Left ventricle myocardium inferior (tissue), 1 donor: ENCODE results near the gene NANOS3. TPM values are rescaled to one million over a fixed set of nuclear protein-coding genes. Genes with fewer than 3 reads are reported as not detected.

Experiments used
- DNase-seq: peaks from one replicate; pipeline ENCODE4 v3.0.0-alpha.2; 2020
- H3K27ac ChIP-seq: fragments of 200-600 bp; replicated peaks from 2 replicates; pipeline ENCODE4 v1.8.0; 2021
- H3K27me3 ChIP-seq: fragments of 200-600 bp; 2 replicates; pipeline ENCODE4 v1.8.0; 2021; ENCODE audit warnings: low read depth
- H3K36me3 ChIP-seq: fragments of 200-600 bp; 2 replicates; pipeline ENCODE4 v1.8.0; 2021
- H3K4me1 ChIP-seq: fragments of 200-600 bp; 2 replicates; pipeline ENCODE4 v1.8.0; 2021
- H3K4me3 ChIP-seq: fragments of 200-600 bp; 2 replicates; pipeline ENCODE4 v1.8.0; 2021; ENCODE audit warnings: mild to moderate bottlenecking, moderate library complexity
- H3K9me3 ChIP-seq: fragments of 200-600 bp; replicated peaks from 2 replicates; pipeline ENCODE4 v1.8.0; 2021
- intact Hi-C: fragments of 100-400 bp; cut with micrococcal nuclease; formaldehyde crosslinking; loops from one replicate; pipeline ENCODE4 v1.11.0; 2022
- total RNA-seq: library from RNA; stranded (reverse); fragmentation: NEBNext Ultra II Directional; extraction: Animal tissue kit (Norgen Biotek cat#: 25700); gene quantifications from one replicate; pipeline ENCODE4 v1.2.1, GENCODE V29; 2021
- TF ChIP-seq, protein P1 (sequence below): fragments of 200-600 bp; IDR thresholded peaks from 2 replicates; pipeline ENCODE4 v1.8.0; 2021; ENCODE audit warnings: antibody characterized with exemption, mild to moderate bottlenecking, borderline replicate concordance
- donor health status: DM: no; HTN: yes; CAD: no; lungs with severe emphysema.

NANOS3 gene
- total RNA-seq, 1 donor from 2014 or later: 1.3 TPM

DNA sequence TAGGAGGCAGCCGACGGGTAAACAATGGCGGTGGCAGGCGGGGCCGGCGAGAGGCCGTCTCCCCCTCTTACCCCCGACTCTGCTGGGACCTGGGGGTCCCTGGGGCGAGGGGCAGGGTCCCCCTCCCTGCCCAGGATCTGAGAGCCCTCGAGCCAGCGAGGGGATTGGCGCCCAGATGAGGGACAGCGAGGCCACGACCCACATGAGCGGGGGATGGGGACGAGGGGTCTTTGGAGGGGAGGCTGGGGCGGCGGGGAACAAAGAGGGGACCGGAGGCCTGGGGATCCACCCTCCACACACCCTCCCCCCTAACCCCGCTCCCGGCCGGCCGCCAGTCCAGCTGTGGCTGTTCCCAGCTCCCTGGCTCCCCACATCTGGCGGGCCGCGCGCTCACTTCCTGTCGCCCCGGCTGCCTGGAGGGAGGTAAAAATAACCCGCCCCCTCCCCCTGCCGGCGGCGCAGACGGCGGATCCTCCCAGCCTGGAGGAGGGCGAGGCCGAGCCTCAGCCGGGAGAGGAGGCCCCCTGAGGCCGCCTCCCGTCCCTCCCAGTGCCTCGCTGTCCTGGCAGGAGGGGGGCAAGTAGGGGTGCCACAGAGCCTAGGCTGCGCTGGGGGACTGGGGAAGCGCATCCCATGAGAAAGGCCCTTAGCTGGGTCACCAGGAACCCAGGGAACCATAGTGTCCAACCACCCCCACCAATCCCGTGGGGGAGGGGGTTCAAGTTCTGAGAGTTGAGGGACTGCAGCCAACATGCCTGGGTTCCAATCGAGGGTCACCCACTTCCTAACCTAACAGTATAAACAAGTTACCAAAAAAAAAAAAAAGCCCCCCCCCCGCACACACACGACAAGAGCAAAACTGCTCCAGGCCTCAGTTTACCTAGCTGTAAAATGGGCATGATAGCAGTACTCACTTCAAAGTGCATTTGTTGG, 29.3 kb upstream of the NANOS3 start:
- H3K36me3 ChIP-seq: no peaks in the 10 kb centered on the region
- DNase-seq: peak; percentile 98
- peaks cover 82% of the 10 kb centered on the region for H3K4me1 ChIP-seq
- TF ChIP-seq, protein P1, sequence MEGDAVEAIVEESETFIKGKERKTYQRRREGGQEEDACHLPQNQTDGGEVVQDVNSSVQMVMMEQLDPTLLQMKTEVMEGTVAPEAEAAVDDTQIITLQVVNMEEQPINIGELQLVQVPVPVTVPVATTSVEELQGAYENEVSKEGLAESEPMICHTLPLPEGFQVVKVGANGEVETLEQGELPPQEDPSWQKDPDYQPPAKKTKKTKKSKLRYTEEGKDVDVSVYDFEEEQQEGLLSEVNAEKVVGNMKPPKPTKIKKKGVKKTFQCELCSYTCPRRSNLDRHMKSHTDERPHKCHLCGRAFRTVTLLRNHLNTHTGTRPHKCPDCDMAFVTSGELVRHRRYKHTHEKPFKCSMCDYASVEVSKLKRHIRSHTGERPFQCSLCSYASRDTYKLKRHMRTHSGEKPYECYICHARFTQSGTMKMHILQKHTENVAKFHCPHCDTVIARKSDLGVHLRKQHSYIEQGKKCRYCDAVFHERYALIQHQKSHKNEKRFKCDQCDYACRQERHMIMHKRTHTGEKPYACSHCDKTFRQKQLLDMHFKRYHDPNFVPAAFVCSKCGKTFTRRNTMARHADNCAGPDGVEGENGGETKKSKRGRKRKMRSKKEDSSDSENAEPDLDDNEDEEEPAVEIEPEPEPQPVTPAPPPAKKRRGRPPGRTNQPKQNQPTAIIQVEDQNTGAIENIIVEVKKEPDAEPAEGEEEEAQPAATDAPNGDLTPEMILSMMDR: peak; percentile 48
- H3K4me3 ChIP-seq: peak overlapping the region; percentile 67
- no peaks in the 10 kb centered on the region for H3K27me3 ChIP-seq
- no peaks in the 10 kb centered on the region for H3K9me3 ChIP-seq
- intact Hi-C loops: no loop called here
- peak overlapping the region; percentile 99 for H3K27ac ChIP-seq

DNA sequence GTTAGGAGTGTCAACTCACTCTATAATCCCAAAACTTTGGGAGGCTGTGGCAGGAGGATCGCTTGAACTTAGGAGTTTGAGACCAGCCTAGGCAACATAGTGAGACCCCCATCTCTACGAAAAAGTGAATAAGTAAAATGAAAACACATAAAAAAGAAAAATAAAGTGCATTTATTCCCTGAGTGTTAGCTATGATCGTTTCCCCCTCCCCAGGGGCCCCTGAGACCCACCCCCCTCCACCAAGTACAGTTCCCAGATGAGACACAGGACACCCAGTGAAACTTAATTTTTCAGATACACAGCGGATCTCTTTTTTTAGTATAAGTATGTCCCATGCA, 28.6 kb upstream of the NANOS3 start:
- H3K27ac ChIP-seq: peak overlapping the region; percentile 99
- no peaks in the 10 kb centered on the region for H3K27me3 ChIP-seq
- no peaks in the 10 kb centered on the region for H3K36me3 ChIP-seq
- H3K4me1 ChIP-seq: peaks cover 78% of the 10 kb centered on the region
- TF ChIP-seq, protein P1: no peak
- no peak overlapping the region for H3K4me3 ChIP-seq
- no peak for DNase-seq
- H3K9me3 ChIP-seq: no peaks in the 10 kb centered on the region
- intact Hi-C loops: no loop called here

DNA sequence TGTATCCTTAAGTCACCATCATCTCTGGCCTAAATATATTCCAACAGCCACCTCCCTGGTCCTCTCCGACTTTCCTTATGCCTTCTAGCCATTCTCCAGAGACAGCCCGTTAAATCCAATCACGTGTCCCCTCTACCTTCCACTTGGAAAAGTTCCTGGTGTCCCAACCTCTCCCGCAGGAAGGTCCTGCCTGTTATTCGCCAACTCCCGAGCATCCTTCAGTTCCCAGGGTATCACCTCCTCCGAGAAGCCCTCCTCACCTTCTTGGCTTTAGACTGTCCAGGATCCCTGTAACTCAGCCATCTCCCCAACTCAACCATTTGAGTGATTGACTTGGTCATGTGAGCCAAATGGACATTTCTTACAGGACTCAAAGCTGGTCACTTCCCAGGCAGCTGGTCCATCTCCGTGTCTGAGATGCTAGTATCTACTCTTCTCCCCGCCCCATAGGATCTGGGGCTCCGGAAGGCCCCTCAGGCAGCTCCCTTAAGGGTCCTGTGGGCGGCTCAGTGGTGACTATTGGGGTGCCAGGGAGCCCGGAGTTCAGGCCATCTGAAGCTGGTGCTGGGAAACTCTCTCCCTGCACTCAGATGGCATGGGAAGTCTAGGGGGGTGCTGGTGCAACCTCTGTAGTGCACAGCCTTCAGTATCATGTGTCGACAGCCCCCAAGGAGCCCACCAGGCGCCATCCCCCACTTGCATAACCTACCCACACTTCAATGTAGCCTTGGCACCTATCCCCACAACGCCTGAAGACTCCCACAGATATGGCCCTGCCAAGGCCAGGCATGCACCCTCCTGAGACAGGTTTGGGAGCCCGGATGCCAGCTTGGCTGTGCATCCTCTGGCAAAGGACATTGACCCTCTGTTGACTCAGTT, 27.9 kb upstream of the NANOS3 start:
- Histone ChIP-seq H3K27me3 (no peaks in the 10 kb centered on the region), H3K9me3 (no peaks in the 10 kb centered on the region), H3K4me1 (peaks cover 71% of the 10 kb centered on the region), H3K36me3 (no peaks in the 10 kb centered on the region), H3K4me3 (no peak overlapping the region), H3K27ac (peak overlapping the region; percentile 99)
- TF ChIP-seq, protein P1: no peak
- intact Hi-C loops: no loop called here
- DNase-seq: no peak

DNA sequence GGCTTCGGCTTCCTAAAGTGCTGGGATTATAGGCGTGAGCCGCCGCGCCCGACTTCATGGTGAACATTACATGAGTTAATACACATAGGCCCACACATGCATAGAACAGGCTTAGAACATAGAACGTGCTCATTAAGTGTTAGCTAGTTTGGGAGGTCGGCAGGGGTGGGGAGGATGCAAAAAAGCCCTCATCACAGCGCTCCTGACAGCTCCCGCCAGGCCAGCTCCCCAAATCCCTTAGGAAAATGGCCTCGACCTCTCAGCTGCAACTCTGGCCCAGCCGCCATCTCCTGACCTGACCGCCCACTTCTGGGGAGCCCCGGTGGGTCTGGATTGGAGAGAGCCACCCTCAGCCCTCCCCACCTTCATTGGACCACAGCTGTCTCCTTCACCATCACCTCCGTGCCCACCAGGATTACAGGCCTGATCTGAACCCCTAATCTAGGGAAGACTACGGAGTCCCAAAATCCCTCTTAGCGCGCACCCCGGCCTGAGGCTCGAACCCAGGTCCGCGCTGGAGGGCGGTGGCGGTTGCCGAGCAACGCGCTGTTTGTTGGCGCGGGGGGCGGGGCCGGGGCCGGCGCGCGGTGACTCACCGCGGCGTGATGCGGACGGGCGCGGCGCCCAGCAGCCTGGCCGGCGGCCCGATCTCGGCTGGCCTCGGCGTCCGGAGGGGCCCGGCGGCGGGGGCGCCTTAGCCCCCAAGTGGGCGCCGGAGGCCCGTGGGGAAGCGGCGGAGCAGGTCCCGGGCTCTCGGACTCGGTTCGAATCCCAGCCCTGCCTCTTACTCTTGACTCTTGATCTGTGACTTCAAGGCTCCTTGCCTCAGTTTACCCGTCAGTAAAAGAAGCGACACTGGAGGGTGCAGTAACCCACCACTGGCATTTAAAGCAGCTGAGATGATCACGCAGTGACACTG, 26.7 kb upstream of the NANOS3 start:
- peaks cover 61% of the 10 kb centered on the region for H3K4me1 ChIP-seq
- intact Hi-C loops: no loop called here

More for the DNA sequence above, 26.7 kb upstream of the NANOS3 start:
- Histone ChIP-seq H3K27me3 (no peaks in the 10 kb centered on the region), H3K36me3 (no peaks in the 10 kb centered on the region), H3K9me3 (no peaks in the 10 kb centered on the region), H3K4me3 (peak overlapping the region; percentile 59), H3K27ac (peak overlapping the region; percentile 99)
- TF ChIP-seq, protein P1: no peak
- peak; percentile 88 for DNase-seq
